Measurements from ENCODE around the gene CYP3A5.

- no peak for TF ChIP-seq CTCF (IDR thresholded peaks at IDR 0.05)
- no peak for TF ChIP-seq POLR2A (IDR thresholded peaks at IDR 0.05)
- no peak for TF ChIP-seq EP300 (IDR thresholded peaks at IDR 0.05)
These were observed 34.3 kb upstream of the CYP3A5 start for GRCh38 chr7:99713995-99714570.
